HepG2 (cell line): ENCODE results near the gene POC1A. TPM values are rescaled to one million over a fixed set of nuclear protein-coding genes. Genes with fewer than 3 reads are reported as not detected.
A peak's percentile ranks its signal among the peaks of the same experiment; 100 is the strongest.

Experiments
- ATAC-seq: fragments of 200-7000 bp; cut with Tn5 transposase; 3 replicates; pipeline ENCODE4 v1.9.1; 2020; ENCODE audit warnings: mild to moderate bottlenecking, moderate library complexity
- BruUV-seq: library from RNA; stranded (reverse); fragments of 400-500 nt; replicated peaks from 2 replicates; lab custom pipeline; 2021; lab: Mats Ljungman, UMichigan
- CTCF ChIA-PET: fragments of 300-600 bp; formaldehyde crosslinking; extraction: SDS; loops from one replicate; lab custom pipeline; 2021; ENCODE audit warnings: low total read pairs, inconsistent platforms, low intra/inter-chr PET ratio; lab: Yijun Ruan, JAX
- POLR2A ChIA-PET: fragments of 350-600 bp; sonication (Branson Sonifier 250); formaldehyde crosslinking; loops from one replicate; lab custom pipeline; 2020; ENCODE audit warnings: antibody characterized with exemption, inconsistent platforms; lab: Yijun Ruan, JAX
- DNase-seq: peaks from one replicate; pipeline ENCODE4 v3.0.0-alpha.2; 2015; ENCODE audit warnings: low spot score
- FAIRE-seq: peaks from 3 replicates; lab custom pipeline; 2011; peaks lifted over from hg19 to GRCh38; lab: Jason Lieb, UNC
- H2AFZ ChIP-seq: one replicate; pipeline ENCODE4 v1.6.1; 2011; ENCODE audit warnings: low read length, inconsistent platforms
- H3K27ac ChIP-seq: fragments of 300-600 bp; 3 replicates; pipeline ENCODE4 v1.8.0; 2011; ENCODE audit warnings: mixed run types, mild to moderate bottlenecking, mixed read lengths, low read length, inconsistent platforms; ENCODE audit not compliant: insufficient read depth; ENCODE audit errors: extremely low read length
- H3K27me3 ChIP-seq, 2 experiments: fragments of 200-600 bp in 1 of 2; 2 replicates in 1 of 2; 3 replicates in 1 of 2; pipeline versions ENCODE4 v1.6.0 to v1.8.0; 2011; ENCODE audit warnings: low read length in 2 of 2, mild to moderate bottlenecking in 2 of 2, moderate library complexity in 2 of 2, inconsistent platforms in 1 of 2; ENCODE audit not compliant: insufficient read depth in 2 of 2, control insufficient read depth in 1 of 2
- H3K36me3 ChIP-seq, 2 experiments: fragments of 200-600 bp in 1 of 2; replicated peaks in 1 of 2; 2 replicates in 1 of 2; 3 replicates in 1 of 2; pipeline versions ENCODE4 v1.5.1 to v1.8.0; 2011; ENCODE audit warnings: low read length in 2 of 2, inconsistent platforms in 1 of 2; ENCODE audit not compliant: insufficient read depth in 2 of 2, control insufficient read depth in 1 of 2
- H3K4me1 ChIP-seq: 2 replicates; pipeline ENCODE4 v1.5.1; 2012; ENCODE audit warnings: low read length, inconsistent platforms; ENCODE audit not compliant: insufficient read depth
- H3K4me2 ChIP-seq: 2 replicates; pipeline ENCODE4 v1.6.0; 2011; ENCODE audit warnings: low read depth, low read length, inconsistent platforms
- H3K4me3 ChIP-seq, 3 experiments: fragments of 200-600 bp in 1 of 3; sonication (generic), shearing (Covaris generic) in 1 of 3; replicated peaks in 1 of 3; 2 replicates each; pipeline ENCODE4 v1.5.1; 2011 to 2016; ENCODE audit warnings: low read length in 3 of 3, inconsistent platforms in 2 of 3, low read depth in 2 of 3, mild to moderate bottlenecking in 2 of 3, control low read depth in 1 of 3, mixed read lengths in 1 of 3; ENCODE audit not compliant: insufficient read depth in 1 of 3
- H3K79me2 ChIP-seq: one replicate; pipeline ENCODE4 v1.6.1; 2011; ENCODE audit warnings: low read length, inconsistent platforms; ENCODE audit not compliant: insufficient read depth
- H3K9ac ChIP-seq: 2 replicates; pipeline ENCODE4 v1.6.0; 2011; ENCODE audit warnings: mild to moderate bottlenecking, low read depth, low read length, inconsistent platforms; ENCODE audit not compliant: insufficient read depth
- H3K9me3 ChIP-seq: 2 replicates; pipeline ENCODE4 v1.5.1; 2012; ENCODE audit warnings: mild to moderate bottlenecking, low read length
- H4K20me1 ChIP-seq: 2 replicates; pipeline ENCODE4 v1.6.0; 2011; ENCODE audit warnings: inconsistent platforms, mild to moderate bottlenecking, low read length, moderate library complexity; ENCODE audit not compliant: insufficient read depth
- DMTF1 ChIP-seq: sonication (generic); formaldehyde crosslinking; IDR thresholded peaks from 2 replicates; pipeline ENCODE4 v1.4.0; 2020; ENCODE audit warnings: mild to moderate bottlenecking, missing genetic modification reagents
- HNRNPLL ChIP-seq: fragments of 200-400 bp; formaldehyde crosslinking; IDR thresholded peaks from 2 replicates; pipeline ENCODE4 v1.6.1; 2017; ENCODE audit warnings: mild to moderate bottlenecking, low read depth, low read length; ENCODE audit not compliant: poor library complexity, severe bottlenecking
- ZBTB26 ChIP-seq: IDR thresholded peaks from 2 replicates; pipeline ENCODE4 v1.6.1; 2016; ENCODE audit warnings: missing compliant biosample characterization, missing genetic modification reagents, borderline replicate concordance
- ZNF292 ChIP-seq: sonication (generic); formaldehyde crosslinking; IDR thresholded peaks from 2 replicates; pipeline ENCODE4 v1.8.1; 2022; ENCODE audit warnings: mild to moderate bottlenecking, low read depth, missing genetic modification reagents, borderline replicate concordance
- WGBS: methylation state at CpG from one replicate; pipeline ENCODE4 v1.1.6; 2017; ENCODE audit warnings: low lambda C conversion rate; 5-methylcytosine and 5-hydroxymethylcytosine counted together
- in situ Hi-C: cut with HindIII; loops from 2 replicates; pipeline ENCODE4 v1.10.0; 2017; ENCODE audit warnings: low pct_unique_long_range_greater_than_20kb; ENCODE audit not compliant: extremely low pct_ligation_motif_present
- intact Hi-C: fragments of 100-400 bp; cut with micrococcal nuclease; formaldehyde crosslinking; loops from one replicate; pipeline ENCODE4 v1.10.0; 2022; ENCODE audit not compliant: unreplicated experiment
- polyA plus RNA-seq, 8 experiments: library from polyadenylated mRNA; depleted of rRNA in 3 of 8; stranded (reverse) in 7 of 8; unstranded in 1 of 8; fragments of >200 nt; fragmentation: Illumina TruSeq in 4 of 8; extraction: Trizol in 4 of 8; gene quantifications; 2 replicates each; pipeline versions ENCODE4 v1.2.1 to v1.2.3, GENCODE V29; 2011 to 2016; ENCODE audit warnings: low read depth in 4 of 8, missing spikeins in 1 of 8, mixed read lengths in 1 of 8; ENCODE audit not compliant: insufficient read depth in 1 of 8
- total RNA-seq, 5 experiments: library from RNA; depleted of rRNA; stranded (reverse); fragments of >200 nt; fragmentation: Illumina TruSeq; extraction: Trizol; gene quantifications; 2 replicates each; pipeline ENCODE4 v1.2.3, GENCODE V29; 2016; ENCODE audit warnings: low read depth in 1 of 5

The POC1A gene
- total and polyA plus RNA-seq, 2 of the 13 experiments (the other 11 are each of a cell fraction or from before 2014, with no cell fraction given) = 14.6 to 20.0 TPM

GRCh38 chr3:52028572-52028971 is 125.7 kb downstream of the POC1A start:
- intact Hi-C loops (no loop called here), in situ Hi-C loops (no loop called here)
- H3K4me3 ChIP-seq = peak overlapping the region in 1 of 3 experiments; percentile 41; a peak in 1 of 6 replicates
- POLR2A ChIA-PET = interaction anchor here (1.4 kb wide), 1 partner anchor 16 kb away, joined by 3 read pairs; no protein-coding TSS in a partner anchor
- H3K27me3 ChIP-seq = peaks cover 1 to 25% of the 10 kb centered on the region in 2 experiments; a peak in 4 of 5 replicates
- H3K36me3 ChIP-seq = no peaks in the 10 kb centered on the region
- no peak for ATAC-seq
- 87% methylated on average over 3 of the region's 12 CpGs for whole genome bisulfite sequencing
- H3K9me3 ChIP-seq = no peaks in the 10 kb centered on the region
- no peak overlapping the region for H3K9ac ChIP-seq
- H4K20me1 ChIP-seq = no peaks in the 10 kb centered on the region
- 0 out of 2 replicates have a peak, but pooled peaks have one; percentile 12 for TF ChIP-seq ZNF292
- TF ChIP-seq HNRNPLL = peak; percentile 17
- TF ChIP-seq ZBTB26 (CRISPR knock-in tag) = no peak
- TF ChIP-seq DMTF1 (CRISPR knock-in tag) = no peak
- TF ChIP-seq, all 625 proteins: peak for 2
- no peak for DNase-seq
- Histone ChIP-seq H2AFZ (no peak overlapping the region), H3K27ac (no peak overlapping the region), H3K4me1 (peaks cover 64% of the 10 kb centered on the region), H3K79me2 (no peaks in the 10 kb centered on the region), H3K4me2 (peak overlapping the region; percentile 68)
- no TSS peak for BruUV-seq
- FAIRE-seq = no peak
- CTCF ChIA-PET = no interaction called here
